Activated naive CD4-positive, alpha-beta T cell treated with anti-CD3 and anti-CD28 coated beads, Interleukin-2, amount 50 U/mL, for 16 hours (primary cell): ENCODE data around the gene KIF12.
"Not testable (repeated sequence)": the region's sequence is repeated elsewhere in the genome, so short reads cannot be mapped to it uniquely, and the experiment has no call there.

Experiments used
- DNase-seq: peaks from one replicate; pipeline ENCODE4 v3.0.0-alpha.2; 2020

The KIF12 gene

GRCh38 chr9:114060711-114061110, 38.4 kb downstream of the KIF12 start:
- no peak for DNase-seq

GRCh38 chr9:114060070-114060469, 39.0 kb downstream of the KIF12 start:
- DNase-seq, result no peak

GRCh38 chr9:114059047-114059803, 39.9 kb downstream of the KIF12 start:
- no peak for DNase-seq

- no peak for DNase-seq
These were observed 40.4 kb downstream of the KIF12 start for GRCh38 chr9:114058688-114059046.

GRCh38 chr9:114057161-114057885, 41.8 kb downstream of the KIF12 start:
- DNase-seq, result no peak

- DNase-seq, result no peak
These were observed 42.6 kb downstream of the KIF12 start for GRCh38 chr9:114056527-114056926.

- DNase-seq, result no peak
These were observed 43.2 kb downstream of the KIF12 start for GRCh38 chr9:114055894-114056293.

GRCh38 chr9:114055061-114055460, 44.0 kb downstream of the KIF12 start:
- no peak for DNase-seq

- DNase-seq, result no peak
These were observed 44.9 kb downstream of the KIF12 start for GRCh38 chr9:114054191-114054690.

- no peak for DNase-seq
These were observed 45.7 kb downstream of the KIF12 start for GRCh38 chr9:114053246-114054005.

GRCh38 chr9:114051706-114052105, 47.4 kb downstream of the KIF12 start:
- DNase-seq, result no peak

GRCh38 chr9:114051281-114051680, 47.8 kb downstream of the KIF12 start:
- DNase-seq, result no peak

GRCh38 chr9:114050646-114051045, 48.4 kb downstream of the KIF12 start:
- no peak for DNase-seq

- no peak for DNase-seq
These were observed 48.9 kb downstream of the KIF12 start for GRCh38 chr9:114050226-114050568.

- DNase-seq, result no peak
These were observed 49.5 kb downstream of the KIF12 start for GRCh38 chr9:114049441-114050225.

GRCh38 chr9:114048533-114049415, 50.3 kb downstream of the KIF12 start:
- DNase-seq, result no peak

GRCh38 chr9:114047717-114048116, 51.4 kb downstream of the KIF12 start:
- DNase-seq, result no peak

- no peak for DNase-seq
These were observed 52.2 kb downstream of the KIF12 start for GRCh38 chr9:114046875-114047274.

GRCh38 chr9:114046237-114046755, 52.8 kb downstream of the KIF12 start:
- no peak for DNase-seq

GRCh38 chr9:114043660-114044059, 55.4 kb downstream of the KIF12 start:
- not testable (repeated sequence) for DNase-seq
